ENCODE results near the gene ARFRP1.
A peak's percentile ranks its signal among the peaks of the same experiment; 100 is the strongest.
"Not testable (repeated sequence)": the region's sequence is repeated elsewhere in the genome, so short reads cannot be mapped to it uniquely, and the experiment has no call there.

ARFRP1 gene

DNA sequence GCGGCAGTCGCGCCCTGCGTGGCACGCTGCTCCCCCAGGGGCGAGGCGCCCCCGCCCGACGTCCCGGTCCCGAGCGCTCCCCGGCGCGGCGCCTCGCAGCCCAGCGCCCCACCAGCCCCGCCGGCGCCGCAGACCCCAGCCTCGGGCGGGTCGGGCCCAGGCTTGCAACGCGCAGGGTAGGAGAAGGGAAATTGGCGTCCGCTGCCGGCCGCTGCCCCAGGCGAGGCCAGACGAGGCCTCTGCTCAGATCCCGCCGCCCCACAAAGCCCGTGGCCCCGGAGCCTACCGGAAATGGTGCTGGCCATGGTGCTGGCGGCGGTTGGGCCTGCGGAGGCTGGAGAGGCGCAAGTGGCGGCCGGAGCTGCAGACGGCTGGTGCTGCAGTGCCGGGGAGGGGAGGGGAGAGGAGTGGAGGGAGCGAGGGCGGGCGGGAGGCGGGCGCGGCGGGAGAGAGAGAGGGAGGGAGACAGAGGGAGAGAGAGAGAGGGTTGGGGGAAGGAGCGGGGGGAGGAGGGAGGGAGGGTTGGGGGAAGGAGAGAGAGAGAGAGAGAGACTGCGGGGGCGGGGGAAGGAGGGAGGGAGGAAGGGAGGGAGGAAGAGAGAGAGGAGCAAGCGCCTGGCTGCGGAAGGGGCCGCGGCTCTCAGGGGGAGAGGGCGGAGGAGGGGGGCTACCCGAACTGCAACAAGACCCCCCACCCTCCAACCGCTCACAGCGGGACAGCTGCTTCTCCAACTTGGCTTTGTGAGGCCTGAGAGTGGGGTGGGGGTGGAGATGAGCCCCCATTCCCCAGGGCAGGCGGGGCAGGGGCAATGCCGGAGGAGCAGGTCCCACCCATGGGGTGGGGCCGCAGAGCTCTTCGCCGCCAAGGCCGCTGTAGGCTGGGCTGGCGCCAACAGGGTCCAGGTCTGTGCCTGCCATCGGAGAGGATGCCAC, 54.5 kb downstream of the ARFRP1 start, which contains the start of gene STMN3:
TSS of gene STMN3 (minus strand) at position 384 of the 933 bp plus-strand sequence. CDS start at position 305, 79 bp downstream.
- peak; percentile 6 for DNase-seq

DNA sequence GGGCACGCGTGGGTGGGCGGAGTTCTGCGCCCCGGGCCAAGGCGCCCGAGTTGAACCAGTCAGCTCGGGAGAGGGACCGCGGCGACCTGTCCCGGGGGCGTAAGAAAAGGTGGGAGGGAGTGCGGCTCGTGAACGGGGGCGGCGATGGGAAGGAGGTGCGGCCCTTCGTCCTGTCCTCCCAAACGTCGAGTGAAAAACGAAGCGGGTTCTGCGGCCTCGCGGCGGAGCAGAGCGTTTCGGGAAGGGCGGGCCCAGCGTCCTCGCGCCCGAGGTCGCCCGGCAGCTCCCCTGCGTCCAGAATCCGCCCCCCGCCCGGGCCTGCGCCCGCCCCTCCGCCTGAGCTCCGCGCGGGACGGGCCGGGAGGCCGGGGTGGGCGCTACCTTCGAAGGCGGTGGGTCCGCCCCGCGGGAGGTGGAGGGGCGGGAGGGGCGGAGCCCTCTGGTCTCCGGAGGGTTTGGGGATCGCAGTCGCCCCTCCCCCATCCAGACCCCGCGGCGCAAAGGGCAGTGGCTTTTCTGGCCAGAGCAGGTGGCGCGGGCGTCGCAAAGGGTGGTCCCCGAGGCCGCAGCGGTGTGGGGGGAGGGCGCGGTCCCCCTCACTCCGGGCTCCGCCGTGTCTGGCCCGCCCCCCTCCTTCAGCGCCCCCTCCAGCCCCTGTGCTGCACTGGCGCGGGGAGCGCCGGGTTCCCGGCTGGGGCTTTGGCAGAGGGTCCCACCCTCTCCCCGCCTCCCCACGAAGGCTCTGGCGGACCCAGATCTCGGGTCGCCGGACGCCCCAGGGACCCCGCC, 55.4 kb downstream of the ARFRP1 start:
- no peak for DNase-seq

DNA sequence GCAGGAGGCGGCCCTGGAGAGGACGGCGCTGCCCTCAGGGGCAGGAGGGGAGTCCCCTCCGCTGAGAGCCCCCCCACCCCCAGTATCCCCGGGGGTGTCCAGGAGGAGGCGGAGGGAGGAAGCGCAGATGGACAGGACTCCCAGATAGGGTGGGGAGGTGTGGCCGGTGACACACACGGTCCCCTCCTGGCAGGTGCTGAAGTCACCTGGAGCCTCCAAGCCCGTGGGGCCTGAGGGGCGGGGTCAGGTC, 55.9 kb downstream of the ARFRP1 start:
- DNase-seq = no peak

DNA sequence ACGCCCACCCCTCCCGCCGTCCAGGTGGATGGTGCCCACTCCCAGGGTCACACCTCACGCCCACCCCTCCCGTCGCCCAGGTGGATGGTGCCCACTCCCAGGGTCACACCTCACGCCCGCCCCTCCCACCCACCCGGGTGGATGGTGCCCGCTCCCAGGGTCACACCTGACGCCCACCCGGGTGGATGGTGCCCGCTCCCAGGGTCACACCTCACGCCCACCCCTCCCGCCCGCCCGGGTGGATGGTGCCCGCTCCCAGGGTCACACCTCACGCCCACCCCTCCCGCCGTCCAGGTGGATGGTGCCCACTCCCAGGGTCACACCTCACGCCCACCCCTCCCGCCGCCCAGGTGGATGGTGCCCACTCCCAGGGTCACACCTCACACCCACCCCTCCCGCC, 57.3 kb downstream of the ARFRP1 start:
- DNase-seq = not testable (repeated sequence)

DNA sequence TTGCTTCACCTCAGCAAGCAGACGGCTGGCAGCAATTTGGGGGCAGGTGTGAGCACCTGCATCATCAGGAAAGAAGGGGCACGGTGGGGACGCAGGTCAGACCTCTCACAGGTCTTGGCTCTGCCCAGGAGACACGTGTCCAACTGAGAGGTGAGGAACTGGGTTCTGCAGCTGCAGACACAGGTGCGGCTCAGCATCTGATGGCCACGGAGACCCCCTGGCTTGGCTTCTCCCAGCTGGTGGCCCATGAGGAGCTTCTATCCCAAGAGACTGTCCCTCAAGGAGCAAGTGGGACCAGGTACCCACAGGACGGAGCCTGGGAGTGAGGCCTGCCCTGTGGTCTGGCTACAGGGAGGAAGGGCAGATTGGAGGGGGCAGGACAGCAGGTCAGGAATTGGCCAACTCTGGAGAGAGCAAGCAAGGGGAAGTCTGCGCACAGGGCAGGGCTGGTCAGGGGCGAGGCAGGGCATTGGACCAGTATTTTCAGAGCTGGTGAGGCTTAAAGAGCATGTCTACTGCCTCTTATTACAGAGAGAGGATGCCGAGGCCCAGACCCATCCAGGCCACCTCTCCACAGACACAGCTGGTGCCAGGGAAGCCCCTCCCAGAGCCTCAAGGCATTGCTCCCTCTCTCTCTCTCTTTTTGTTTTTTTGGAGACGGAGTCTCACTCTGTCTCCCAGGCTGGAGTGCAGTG, 58.7 kb downstream of the ARFRP1 start:
- DNase-seq = no peak
